WTC11 (cell line): ENCODE results near the gene GABBR2. TPM values are rescaled to one million over a fixed set of nuclear protein-coding genes. Genes with fewer than 3 reads are reported as not detected.

Experiments used
- ATAC-seq: fragments of 200-7000 bp; cut with Tn5 transposase; 2 replicates; pipeline ENCODE4 v1.10.0; 2021; ENCODE audit warnings: mild to moderate bottlenecking, moderate library complexity
- CTCF ChIA-PET: fragments of 300-600 bp; sonication (Branson Sonifier 250); formaldehyde crosslinking; loops from one replicate; lab custom pipeline; 2021; ENCODE audit warnings: antibody characterized with exemption; lab: Charles Lee
- POLR2A ChIA-PET: fragments of 350-600 bp; sonication (Branson Sonifier 250); formaldehyde crosslinking; loops from one replicate; lab custom pipeline; 2021; ENCODE audit warnings: antibody characterized with exemption; lab: Charles Lee
- DNase-seq: peaks from one replicate; pipeline ENCODE4 v3.0.0; 2021; ENCODE audit warnings: low spot score
- H3K27ac Mint-ChIP-seq: 2 replicates; pipeline ENCODE4 v1.8.0; 2021; ENCODE audit warnings: mixed read lengths
- H3K27me3 Mint-ChIP-seq: 2 replicates; pipeline ENCODE4 v1.8.0; 2021; ENCODE audit warnings: low read depth, mild to moderate bottlenecking, moderate library complexity, mixed read lengths
- H3K36me3 Mint-ChIP-seq: 2 replicates; pipeline ENCODE4 v1.8.0; 2021; ENCODE audit warnings: mixed read lengths
- H3K4me1 Mint-ChIP-seq: 2 replicates; pipeline ENCODE4 v1.8.0; 2022; ENCODE audit warnings: mixed read lengths
- H3K4me3 Mint-ChIP-seq: 2 replicates; pipeline ENCODE4 v1.8.0; 2021; ENCODE audit warnings: mild to moderate bottlenecking, moderate library complexity, mixed read lengths
- H3K9me3 Mint-ChIP-seq: 2 replicates; pipeline ENCODE4 v1.8.0; 2021; ENCODE audit warnings: mixed read lengths
- ATF2 ChIP-seq: sonication (generic); formaldehyde crosslinking; IDR thresholded peaks from 2 replicates; pipeline ENCODE4 v1.8.1; 2022; ENCODE audit warnings: low read depth, missing genetic modification reagents, borderline replicate concordance
- ATF3 ChIP-seq: sonication (generic); formaldehyde crosslinking; conservative IDR thresholded peaks from 2 replicates; pipeline ENCODE4 v1.8.1; 2022; ENCODE audit warnings: mild to moderate bottlenecking, missing genetic modification reagents
- FOXP1 ChIP-seq: sonication (generic); formaldehyde crosslinking; IDR thresholded peaks from 2 replicates; pipeline ENCODE4 v1.8.0; 2022; ENCODE audit warnings: missing genetic modification reagents, mild to moderate bottlenecking, moderate library complexity, borderline replicate concordance
- GABPB1 ChIP-seq: sonication (generic); formaldehyde crosslinking; IDR thresholded peaks from 2 replicates; pipeline ENCODE4 v1.8.1; 2023; ENCODE audit warnings: mild to moderate bottlenecking, missing genetic modification reagents
- IRF2 ChIP-seq: sonication (generic); formaldehyde crosslinking; IDR thresholded peaks from 2 replicates; pipeline ENCODE4 v1.8.0; 2022; ENCODE audit warnings: low read depth, missing genetic modification reagents, borderline replicate concordance
- PRRX2 ChIP-seq: fragments of 250-450 bp; sonication (Bioruptor Pico); IDR thresholded peaks from 2 replicates; pipeline ENCODE4 v1.8.0; 2021; ENCODE audit warnings: mild to moderate bottlenecking
- SMAD3 ChIP-seq: sonication (generic); formaldehyde crosslinking; IDR thresholded peaks from 2 replicates; pipeline ENCODE4 v1.8.0; 2022; ENCODE audit warnings: missing genetic modification reagents, mild to moderate bottlenecking, borderline replicate concordance
- USF2 ChIP-seq: sonication (generic); formaldehyde crosslinking; IDR thresholded peaks from 2 replicates; pipeline ENCODE4 v1.8.1; 2023; ENCODE audit warnings: mild to moderate bottlenecking, missing genetic modification reagents, moderate library complexity
- ZNF263 ChIP-seq: sonication (generic); formaldehyde crosslinking; IDR thresholded peaks from 2 replicates; pipeline ENCODE4 v1.8.1; 2022; ENCODE audit warnings: low read depth, mild to moderate bottlenecking, moderate library complexity, missing genetic modification reagents
- total RNA-seq: library from RNA; stranded (reverse); gene quantifications from 3 replicates; pipeline ENCODE4 v1.2.3, GENCODE V29; 2021
- TF ChIP-seq, protein P1 (sequence below): sonication (generic); formaldehyde crosslinking; IDR thresholded peaks from 2 replicates; pipeline ENCODE4 v1.8.0; 2022; ENCODE audit warnings: missing genetic modification reagents
- TF ChIP-seq, protein P2 (sequence below): fragments of 250-450 bp; sonication (Bioruptor Pico); IDR thresholded peaks from 2 replicates; pipeline ENCODE4 v2.1.2; 2022; ENCODE audit warnings: mild to moderate bottlenecking, moderate library complexity
- TF ChIP-seq, protein P3 (sequence below): sonication (generic); formaldehyde crosslinking; IDR thresholded peaks from 2 replicates; pipeline ENCODE4 v1.8.1; 2023; ENCODE audit warnings: mild to moderate bottlenecking, missing genetic modification reagents

The GABBR2 gene
- total RNA-seq, 1 experiment from 2014 or later, result 0.92 TPM

DNA sequence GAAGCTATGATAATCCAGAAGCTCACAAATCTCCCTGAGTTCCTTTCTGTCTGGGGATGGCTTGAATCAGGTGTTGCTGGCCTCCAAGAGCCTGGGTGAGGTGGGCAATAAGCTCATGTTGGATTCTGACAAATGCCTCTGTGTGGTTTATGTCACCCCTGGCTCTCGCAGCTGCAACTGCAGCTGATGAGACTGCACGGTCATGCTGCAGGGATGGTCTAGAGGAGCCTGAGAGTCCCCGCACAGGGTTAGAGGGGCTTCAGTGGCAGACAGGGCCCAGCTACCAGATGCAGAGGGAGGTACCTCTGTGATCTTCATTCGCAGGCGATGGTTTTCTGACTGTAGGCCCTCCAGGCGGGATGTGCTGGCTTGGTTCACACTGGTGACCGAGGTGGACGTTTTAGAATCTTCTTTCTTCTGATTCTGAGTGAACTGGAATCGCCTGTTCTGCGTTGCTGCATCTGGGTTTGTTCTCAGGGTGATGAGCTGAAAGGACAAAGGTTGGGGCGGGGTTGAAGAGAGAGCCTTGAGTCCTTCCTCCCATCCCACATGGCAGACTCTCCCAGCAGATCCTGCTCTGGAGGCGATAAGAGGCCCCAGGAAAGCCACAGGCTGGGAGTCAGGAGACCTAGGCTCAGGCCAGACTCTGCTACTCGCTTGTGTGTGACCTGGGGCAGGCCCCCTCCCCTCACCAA, 405.6 kb downstream of the GABBR2 start (continued):
- TF ChIP-seq USF2 (CRISPR knock-in tag) (no peak), IRF2 (CRISPR knock-in tag) (no peak), SMAD3 (CRISPR knock-in tag) (no peak)
- TF ChIP-seq, protein P1, sequence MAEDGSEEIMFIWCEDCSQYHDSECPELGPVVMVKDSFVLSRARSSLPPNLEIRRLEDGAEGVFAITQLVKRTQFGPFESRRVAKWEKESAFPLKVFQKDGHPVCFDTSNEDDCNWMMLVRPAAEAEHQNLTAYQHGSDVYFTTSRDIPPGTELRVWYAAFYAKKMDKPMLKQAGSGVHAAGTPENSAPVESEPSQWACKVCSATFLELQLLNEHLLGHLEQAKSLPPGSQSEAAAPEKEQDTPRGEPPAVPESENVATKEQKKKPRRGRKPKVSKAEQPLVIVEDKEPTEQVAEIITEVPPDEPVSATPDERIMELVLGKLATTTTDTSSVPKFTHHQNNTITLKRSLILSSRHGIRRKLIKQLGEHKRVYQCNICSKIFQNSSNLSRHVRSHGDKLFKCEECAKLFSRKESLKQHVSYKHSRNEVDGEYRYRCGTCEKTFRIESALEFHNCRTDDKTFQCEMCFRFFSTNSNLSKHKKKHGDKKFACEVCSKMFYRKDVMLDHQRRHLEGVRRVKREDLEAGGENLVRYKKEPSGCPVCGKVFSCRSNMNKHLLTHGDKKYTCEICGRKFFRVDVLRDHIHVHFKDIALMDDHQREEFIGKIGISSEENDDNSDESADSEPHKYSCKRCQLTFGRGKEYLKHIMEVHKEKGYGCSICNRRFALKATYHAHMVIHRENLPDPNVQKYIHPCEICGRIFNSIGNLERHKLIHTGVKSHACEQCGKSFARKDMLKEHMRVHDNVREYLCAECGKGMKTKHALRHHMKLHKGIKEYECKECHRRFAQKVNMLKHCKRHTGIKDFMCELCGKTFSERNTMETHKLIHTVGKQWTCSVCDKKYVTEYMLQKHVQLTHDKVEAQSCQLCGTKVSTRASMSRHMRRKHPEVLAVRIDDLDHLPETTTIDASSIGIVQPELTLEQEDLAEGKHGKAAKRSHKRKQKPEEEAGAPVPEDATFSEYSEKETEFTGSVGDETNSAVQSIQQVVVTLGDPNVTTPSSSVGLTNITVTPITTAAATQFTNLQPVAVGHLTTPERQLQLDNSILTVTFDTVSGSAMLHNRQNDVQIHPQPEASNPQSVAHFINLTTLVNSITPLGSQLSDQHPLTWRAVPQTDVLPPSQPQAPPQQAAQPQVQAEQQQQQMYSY (CRISPR knock-in tag), result no peak
- TF ChIP-seq, protein P2, sequence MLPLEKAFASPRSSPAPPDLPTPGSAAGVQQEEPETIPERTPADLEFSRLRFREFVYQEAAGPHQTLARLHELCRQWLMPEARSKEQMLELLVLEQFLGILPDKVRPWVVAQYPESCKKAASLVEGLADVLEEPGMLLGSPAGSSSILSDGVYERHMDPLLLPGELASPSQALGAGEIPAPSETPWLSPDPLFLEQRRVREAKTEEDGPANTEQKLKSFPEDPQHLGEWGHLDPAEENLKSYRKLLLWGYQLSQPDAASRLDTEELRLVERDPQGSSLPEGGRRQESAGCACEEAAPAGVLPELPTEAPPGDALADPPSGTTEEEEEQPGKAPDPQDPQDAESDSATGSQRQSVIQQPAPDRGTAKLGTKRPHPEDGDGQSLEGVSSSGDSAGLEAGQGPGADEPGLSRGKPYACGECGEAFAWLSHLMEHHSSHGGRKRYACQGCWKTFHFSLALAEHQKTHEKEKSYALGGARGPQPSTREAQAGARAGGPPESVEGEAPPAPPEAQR (CRISPR knock-in tag), result no peak

- Mint-ChIP-seq H3K27ac (no peak overlapping the region), H3K4me3 (no peak overlapping the region), H3K9me3 (no peaks in the 10 kb centered on the region), H3K27me3 (no peaks in the 10 kb centered on the region; the same call in 1 of the 2 replicates), H3K36me3 (no peaks in the 10 kb centered on the region)
- DNase-seq (no peak), ATAC-seq (no peak)
- ChIA-PET POLR2A (interaction anchor here (1.3 kb wide), 1 partner anchor 13 kb away, joined by 3 read pairs; no protein-coding TSS in a partner anchor), CTCF (no interaction called here)
- no peak for TF ChIP-seq FOXP1 (CRISPR knock-in tag)
- no peak for TF ChIP-seq ATF3 (CRISPR knock-in tag)
- TF ChIP-seq, protein P3, sequence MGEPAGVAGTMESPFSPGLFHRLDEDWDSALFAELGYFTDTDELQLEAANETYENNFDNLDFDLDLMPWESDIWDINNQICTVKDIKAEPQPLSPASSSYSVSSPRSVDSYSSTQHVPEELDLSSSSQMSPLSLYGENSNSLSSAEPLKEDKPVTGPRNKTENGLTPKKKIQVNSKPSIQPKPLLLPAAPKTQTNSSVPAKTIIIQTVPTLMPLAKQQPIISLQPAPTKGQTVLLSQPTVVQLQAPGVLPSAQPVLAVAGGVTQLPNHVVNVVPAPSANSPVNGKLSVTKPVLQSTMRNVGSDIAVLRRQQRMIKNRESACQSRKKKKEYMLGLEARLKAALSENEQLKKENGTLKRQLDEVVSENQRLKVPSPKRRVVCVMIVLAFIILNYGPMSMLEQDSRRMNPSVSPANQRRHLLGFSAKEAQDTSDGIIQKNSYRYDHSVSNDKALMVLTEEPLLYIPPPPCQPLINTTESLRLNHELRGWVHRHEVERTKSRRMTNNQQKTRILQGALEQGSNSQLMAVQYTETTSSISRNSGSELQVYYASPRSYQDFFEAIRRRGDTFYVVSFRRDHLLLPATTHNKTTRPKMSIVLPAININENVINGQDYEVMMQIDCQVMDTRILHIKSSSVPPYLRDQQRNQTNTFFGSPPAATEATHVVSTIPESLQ (CRISPR knock-in tag), result no peak
- no peak for TF ChIP-seq USF2 (CRISPR knock-in tag)
- TF ChIP-seq, protein P1 (CRISPR knock-in tag), result no peak
- TF ChIP-seq PRRX2 (CRISPR knock-in tag), result no peak
- TF ChIP-seq ZNF263 (CRISPR knock-in tag), result no peak
- no peak for TF ChIP-seq ATF2 (CRISPR knock-in tag)
- no peak for TF ChIP-seq GABPB1 (CRISPR knock-in tag)
- TF ChIP-seq, all 79 proteins: peak for 0
- H3K4me1 Mint-ChIP-seq, result peaks cover 2% of the 10 kb centered on the region; the same call in 1 of the 2 replicates
These were observed 406.6 kb downstream of the GABBR2 start for GRCh38 chr9:98302150-98302549.
